Testis (tissue), 3 donors: ENCODE data around the gene CDC42EP4. TPM values are rescaled to one million over a fixed set of nuclear protein-coding genes. Genes with fewer than 3 reads are reported as not detected.
"Not testable (repeated sequence)": the region's sequence is repeated elsewhere in the genome, so short reads cannot be mapped to it uniquely, and the experiment has no call there.

ENCODE experiments used
- DNase-seq: peaks from one replicate; pipeline ENCODE4 v3.0.0-alpha.2; 2019
- H3K27ac ChIP-seq, 2 donors: fragments of 200-600 bp; sonication (generic); one replicate each; pipeline ENCODE4 v1.5.1; 2019
- H3K27me3 ChIP-seq: fragments of 200-600 bp; sonication (generic); one replicate; pipeline ENCODE4 v1.5.1; 2019
- H3K36me3 ChIP-seq: fragments of 200-600 bp; sonication (generic); one replicate; pipeline ENCODE4 v1.5.1; 2017; ENCODE audit warnings: low read depth; ENCODE audit errors: missing control alignments
- H3K4me1 ChIP-seq: fragments of 200-600 bp; sonication (generic); one replicate; pipeline ENCODE4 v1.5.1; 2019
- H3K4me3 ChIP-seq, 2 donors: fragments of 200-600 bp; sonication (generic); one replicate each; pipeline ENCODE4 v1.5.1; 2017 to 2019
- H3K9me3 ChIP-seq: fragments of 200-600 bp; sonication (generic); one replicate; pipeline ENCODE4 v1.5.1; 2017
- CTCF ChIP-seq, 3 experiments: fragments of 450-650 bp in 2 of 3; fragments of 200-600 bp in 1 of 3; sonication (generic) in 1 of 3; IDR thresholded peaks; one replicate each; pipeline ENCODE4 v1.5.1; 2016 to 2019; ENCODE audit warnings: antibody characterized with exemption in 3 of 3, mild to moderate bottlenecking in 2 of 3, moderate library complexity in 1 of 3
- POLR2A ChIP-seq: fragments of 450-650 bp; IDR thresholded peaks from one replicate; pipeline ENCODE4 v1.6.1; 2017; ENCODE audit warnings: antibody characterized with exemption, mild to moderate bottlenecking, moderate library complexity
- WGBS, 2 donors: methylation state at CpG; one replicate each; pipeline ENCODE4 v1.1.5; 2018; 5-methylcytosine and 5-hydroxymethylcytosine counted together
- intact Hi-C: fragments of 100-400 bp; cut with DNase I; formaldehyde crosslinking; loops from one replicate; pipeline ENCODE4 v1.15.1; 2023; ENCODE audit warnings: low total_unique reads
- polyA plus RNA-seq: library from polyadenylated mRNA; stranded (reverse); fragments of 350-450 nt; fragmentation: Illumina TruSeq; extraction: RNeasy Lipid Tissue Mini Kit (QIAGEN cat#74804); gene quantifications from one replicate; pipeline ENCODE4 v1.2.3, GENCODE V29; 2014; ENCODE audit warnings: low read depth, low replicate concordance; ENCODE audit not compliant: insufficient read depth
- total RNA-seq, 2 donors: library from RNA; depleted of rRNA; stranded (reverse); fragments of >200 nt; gene quantifications; one replicate each; pipeline ENCODE4 v1.2.3, GENCODE V29; 2016

The CDC42EP4 gene
- total and polyA plus RNA-seq, 3 donors from 2014 or later = 55.9 to 140 (median 103) TPM

DNA sequence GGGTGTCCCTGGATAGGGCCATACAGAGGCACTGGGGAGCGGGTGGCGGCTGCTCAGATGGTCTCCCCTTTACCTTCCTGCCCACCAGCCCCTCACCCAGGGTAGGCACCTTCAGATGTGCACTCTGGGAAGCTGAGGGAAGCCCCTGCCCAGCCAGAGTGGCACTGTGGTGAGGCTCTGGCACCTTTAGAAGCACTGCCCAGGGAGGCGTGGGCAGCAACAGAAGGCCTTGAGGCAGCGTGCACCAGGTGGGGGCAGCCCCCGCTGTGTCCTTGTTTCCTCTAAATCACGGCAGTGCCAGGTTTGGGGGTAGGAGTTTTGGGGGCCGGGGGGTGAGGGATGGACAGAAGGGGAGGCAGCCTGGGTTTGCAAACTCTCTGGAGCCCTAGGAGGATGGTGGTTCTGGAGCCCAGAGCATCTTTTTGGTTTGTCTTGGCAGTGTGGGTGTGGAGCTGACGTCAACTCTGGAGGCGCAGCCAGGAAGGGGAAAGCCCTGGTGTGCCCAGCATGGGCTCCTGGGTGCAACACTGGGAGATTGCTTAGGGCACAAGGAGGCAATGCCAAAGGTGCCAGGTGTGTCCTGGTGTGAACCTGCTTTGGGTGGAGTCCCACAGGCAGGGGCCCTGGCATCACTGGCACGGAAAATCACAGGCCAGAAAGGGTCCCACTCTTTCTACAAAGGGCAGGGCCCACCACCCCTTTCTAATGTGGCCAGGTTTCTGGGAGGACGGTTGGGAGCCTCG, 23.1 kb upstream of the CDC42EP4 start:
- Histone ChIP-seq H3K9me3 (no peaks in the 10 kb centered on the region), H3K4me1 (no peaks in the 10 kb centered on the region), H3K4me3 (no peak overlapping the region), H3K27ac (no peak overlapping the region), H3K36me3 (no peaks in the 10 kb centered on the region), H3K27me3 (no peaks in the 10 kb centered on the region)
- WGBS, 2 donors = 66 to 73% methylated on average over 12 of the region's 12 CpGs
- no peak for TF ChIP-seq CTCF (IDR thresholded peaks at IDR 0.05)
- no peak for TF ChIP-seq POLR2A
- intact Hi-C loops = no loop called here
- no peak for DNase-seq

DNA sequence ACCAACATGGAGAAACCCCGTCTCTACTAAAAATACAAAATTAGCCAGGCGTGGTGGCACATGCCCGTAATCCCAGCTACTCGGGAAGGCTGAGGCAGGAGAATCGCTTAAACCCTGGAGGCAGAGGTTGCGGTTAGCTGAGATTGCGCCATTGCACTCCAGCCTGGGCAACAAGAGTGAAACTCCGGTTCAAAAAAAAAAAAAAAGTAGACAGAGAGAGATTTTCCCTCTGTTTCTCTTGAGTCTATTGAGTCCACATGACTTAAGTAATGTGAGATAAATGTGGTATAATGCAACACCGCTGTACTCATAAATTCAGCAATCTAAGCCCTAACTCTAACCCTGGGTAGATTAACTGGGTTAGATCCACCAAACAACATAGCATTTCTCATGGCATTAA, 21.6 kb upstream of the CDC42EP4 start:
- intact Hi-C loops = not testable (repeated sequence)

DNA sequence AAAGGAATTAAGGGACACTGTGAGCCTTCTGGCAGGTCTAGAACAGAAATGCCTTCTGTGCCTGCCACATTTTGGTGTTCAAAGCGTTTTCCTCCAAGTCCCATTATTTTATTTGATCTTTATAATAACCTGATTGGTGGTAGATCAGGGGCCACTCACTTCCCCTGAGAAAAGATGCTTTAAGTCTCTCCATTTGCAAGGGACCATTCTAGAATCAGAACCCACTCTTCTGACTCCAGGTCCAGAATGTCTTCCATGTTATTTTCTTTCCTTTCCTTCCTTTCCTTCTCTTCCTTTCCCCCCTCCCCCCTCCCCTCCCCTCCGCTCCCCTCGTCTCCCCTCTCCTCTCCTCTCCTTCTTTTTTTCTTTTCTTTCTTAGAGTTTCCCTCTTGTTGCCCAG, 19.3 kb upstream of the CDC42EP4 start:
- no peaks in the 10 kb centered on the region for H3K9me3 ChIP-seq
- no peaks in the 10 kb centered on the region for H3K4me1 ChIP-seq
- no peaks in the 10 kb centered on the region for H3K27me3 ChIP-seq
- 68 to 71% methylated on average over 3 of the region's 3 CpGs for WGBS, 2 donors
- H3K27ac ChIP-seq = no peak overlapping the region
- no peak for TF ChIP-seq POLR2A
- no peak for TF ChIP-seq CTCF (IDR thresholded peaks at IDR 0.05)
- no peaks in the 10 kb centered on the region for H3K36me3 ChIP-seq
- intact Hi-C loops = no loop called here
- H3K4me3 ChIP-seq = no peak overlapping the region
- DNase-seq = no peak

More for the DNA sequence above, 21.6 kb upstream of the CDC42EP4 start:
- not testable (repeated sequence) for H3K27me3 ChIP-seq, H3K4me1 ChIP-seq, H3K4me3 ChIP-seq, H3K36me3 ChIP-seq, H3K27ac ChIP-seq, DNase-seq, H3K9me3 ChIP-seq
- WGBS, 2 donors = 96% methylated on average over 9 of the region's 9 CpGs

GRCh38 chr17:73327676-73328075, 15.9 kb upstream of the CDC42EP4 start:
- Histone ChIP-seq H3K27ac (no peak overlapping the region), H3K36me3 (no peaks in the 10 kb centered on the region), H3K27me3 (no peaks in the 10 kb centered on the region), H3K9me3 (no peaks in the 10 kb centered on the region), H3K4me1 (peaks cover 11% of the 10 kb centered on the region), H3K4me3 (no peak overlapping the region)
- no peak for DNase-seq
- TF ChIP-seq CTCF (IDR thresholded peaks at IDR 0.05) = no peak
- TF ChIP-seq POLR2A = no peak
- intact Hi-C loops = no loop called here
- WGBS, 2 donors = 92 to 94% methylated on average over 7 of the region's 7 CpGs

GRCh38 chr17:73325527-73325842, 13.7 kb upstream of the CDC42EP4 start:
- intact Hi-C loops = no loop called here
- H3K27ac ChIP-seq = peak overlapping the region in 1 of 2 donors; percentile 53
- H3K4me3 ChIP-seq = no peak overlapping the region
- H3K4me1 ChIP-seq = peaks cover 11% of the 10 kb centered on the region
- TF ChIP-seq CTCF (IDR thresholded peaks at IDR 0.05) (no peak), POLR2A (no peak)
- 34 to 55% methylated on average over 4 of the region's 4 CpGs for WGBS, 2 donors
- H3K9me3 ChIP-seq = no peaks in the 10 kb centered on the region
- DNase-seq = no peak
- no peaks in the 10 kb centered on the region for H3K36me3 ChIP-seq
- H3K27me3 ChIP-seq = no peaks in the 10 kb centered on the region
